Muscle layer of colon (tissue), 2 donors: Measurements from ENCODE around the gene TMEM139.

Source experiments
- H3K27ac ChIP-seq: one replicate; pipeline ENCODE4 v1.7.0; 2013; ENCODE audit warnings: low read depth, mild to moderate bottlenecking, low read length, moderate library complexity
- H3K27me3 ChIP-seq, 2 donors: one replicate each; pipeline ENCODE4 v1.7.0; 2013; ENCODE audit warnings: low read length in 2 of 2, mild to moderate bottlenecking in 2 of 2; ENCODE audit not compliant: insufficient read depth in 2 of 2, control insufficient read depth in 1 of 2
- H3K36me3 ChIP-seq: one replicate; pipeline ENCODE4 v1.7.0; 2013; ENCODE audit warnings: mild to moderate bottlenecking, low read length; ENCODE audit not compliant: insufficient read depth
- H3K4me1 ChIP-seq: one replicate; pipeline ENCODE4 v1.7.0; 2013; ENCODE audit warnings: mild to moderate bottlenecking, low read length; ENCODE audit not compliant: insufficient read depth
- H3K4me3 ChIP-seq, 2 donors: one replicate each; pipeline ENCODE4 v1.7.0; 2013; ENCODE audit warnings: low read length in 2 of 2, low read depth in 1 of 2, mild to moderate bottlenecking in 1 of 2, moderate library complexity in 1 of 2
- H3K9ac ChIP-seq: one replicate; pipeline ENCODE4 v1.7.0; 2013; ENCODE audit warnings: low read length
- H3K9me3 ChIP-seq: one replicate; pipeline ENCODE4 v1.7.0; 2013; ENCODE audit warnings: mild to moderate bottlenecking, low read length
- donor health status: abdominal sarcoma.
- donor health status: Adenocarcinoma of cecum.

Gene TMEM139

GRCh38 chr7:143331179-143331801 lies 46.5 kb downstream of the TMEM139 start:
- Histone ChIP-seq H3K27ac (no peak overlapping the region), H3K4me3 (no peak overlapping the region), H3K9me3 (no peaks in the 10 kb centered on the region), H3K36me3 (no peaks in the 10 kb centered on the region), H3K27me3 (no peaks in the 10 kb centered on the region), H3K4me1 (peaks cover 4% of the 10 kb centered on the region), H3K9ac (no peak overlapping the region)

GRCh38 chr7:143334244-143334643 lies 49.5 kb downstream of the TMEM139 start:
- Histone ChIP-seq H3K4me3 (no peak overlapping the region), H3K9ac (no peak overlapping the region), H3K36me3 (no peaks in the 10 kb centered on the region), H3K4me1 (peaks cover 4% of the 10 kb centered on the region), H3K27ac (no peak overlapping the region), H3K27me3 (no peaks in the 10 kb centered on the region), H3K9me3 (no peaks in the 10 kb centered on the region)

DNA sequence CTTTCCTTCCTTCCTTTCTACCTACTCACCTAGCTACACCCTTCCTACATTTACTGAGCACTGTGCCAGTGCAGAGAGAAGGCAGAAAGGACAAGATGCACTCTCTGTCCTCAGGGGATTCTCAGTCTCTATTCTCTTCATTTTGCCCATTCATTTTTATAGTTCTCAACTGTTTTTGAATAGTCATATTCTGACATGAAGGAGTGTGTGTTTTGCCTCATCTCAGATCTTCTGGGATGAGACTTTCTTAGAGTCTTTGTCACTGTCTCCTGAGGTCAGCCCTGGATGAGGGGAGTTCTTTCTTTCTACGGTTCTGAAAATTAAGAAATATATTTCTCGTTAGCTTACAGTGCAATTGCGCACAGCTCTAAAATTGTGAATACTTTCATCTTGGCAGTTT lies 52.5 kb downstream of the TMEM139 start:
- Histone ChIP-seq H3K9me3 (no peaks in the 10 kb centered on the region), H3K4me1 (no peaks in the 10 kb centered on the region), H3K4me3 (no peak overlapping the region), H3K36me3 (no peaks in the 10 kb centered on the region), H3K9ac (no peak overlapping the region), H3K27me3 (no peaks in the 10 kb centered on the region), H3K27ac (no peak overlapping the region)
